Stimulated activated CD4-positive, alpha-beta T cell treated with anti-CD3 and anti-CD28 coated beads, Interleukin-4, amount 100 ng/mL, for 24 hours (primary cell): ENCODE results near the gene BNIP5.

Experiments
- DNase-seq: peaks from one replicate; pipeline ENCODE4 v3.0.0-alpha.2; 2020

BNIP5 gene

DNA sequence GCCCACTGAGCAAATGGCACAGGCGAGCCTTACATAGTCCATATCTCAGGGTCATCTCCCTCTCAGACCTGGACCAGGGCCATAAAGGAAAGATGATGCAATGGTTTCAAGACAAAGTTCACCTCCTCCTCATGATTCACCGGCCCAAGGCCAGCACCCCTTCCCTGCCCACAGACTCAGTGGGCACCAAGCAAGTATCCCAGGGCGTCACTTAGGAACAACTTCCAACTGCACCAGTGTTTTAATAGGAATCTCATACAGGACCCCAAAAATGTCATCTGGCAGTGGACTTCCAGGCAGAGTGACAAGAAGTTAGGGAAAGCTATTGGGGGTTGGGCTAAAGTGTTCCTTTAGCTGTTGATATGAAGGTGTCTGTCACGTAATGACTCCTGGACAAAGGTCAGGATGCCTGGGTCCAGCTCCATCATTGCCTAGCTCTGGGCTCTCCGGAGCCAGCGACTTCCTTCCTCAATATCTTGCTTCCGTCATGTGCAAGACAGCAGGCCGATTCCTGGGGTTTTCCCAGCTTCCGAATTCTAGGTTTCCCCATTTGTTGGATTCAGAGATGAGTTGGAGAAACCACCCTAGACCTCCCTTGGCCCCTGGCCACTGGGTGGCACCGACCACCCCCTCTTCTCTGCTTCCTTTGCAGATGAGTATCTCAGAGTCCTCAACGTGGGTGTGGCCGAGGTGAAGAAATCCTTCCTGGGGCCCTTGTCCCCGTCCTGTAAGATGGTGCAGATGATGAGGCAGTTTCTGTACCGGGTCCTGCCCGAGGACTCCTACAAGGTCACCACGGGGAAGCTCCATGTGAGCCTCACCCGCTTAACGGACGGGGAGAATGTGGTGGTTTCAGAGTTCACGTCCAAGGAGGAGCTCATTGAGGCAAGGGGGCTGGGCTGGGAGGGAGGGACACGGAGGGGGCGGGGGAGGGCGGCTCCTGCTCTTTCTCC, 45.7 kb downstream of the BNIP5 start:
- DNase-seq, result no peak

DNA sequence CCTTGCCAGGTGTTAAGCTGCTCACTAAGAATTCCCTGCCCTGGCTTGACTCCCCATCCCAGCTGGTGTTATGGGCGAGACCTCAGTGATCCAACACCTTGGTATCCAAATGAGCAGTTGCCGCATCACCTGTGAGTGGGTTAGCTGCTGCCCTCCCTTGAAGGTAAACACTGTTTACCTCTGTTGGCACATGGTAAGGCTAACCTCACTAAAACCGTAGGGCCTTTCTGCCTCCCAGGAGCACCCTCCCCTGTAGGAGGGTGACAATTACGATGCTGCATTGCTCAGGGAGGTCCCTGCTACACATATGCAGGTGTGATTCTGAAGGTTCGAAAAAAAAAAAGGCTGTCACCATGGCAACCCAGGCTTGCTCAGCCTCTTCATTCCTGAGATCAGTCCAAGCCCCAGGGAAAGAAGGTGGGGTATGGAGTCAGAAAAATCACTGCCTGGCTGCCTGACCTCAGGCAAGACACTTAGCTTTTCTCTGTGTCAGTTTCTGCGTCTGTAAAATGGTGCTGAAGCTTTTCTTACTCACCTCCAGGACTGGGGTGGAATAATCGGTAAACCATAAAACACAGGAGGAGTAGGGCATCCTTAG, 47.3 kb downstream of the BNIP5 start:
- no peak for DNase-seq

DNA sequence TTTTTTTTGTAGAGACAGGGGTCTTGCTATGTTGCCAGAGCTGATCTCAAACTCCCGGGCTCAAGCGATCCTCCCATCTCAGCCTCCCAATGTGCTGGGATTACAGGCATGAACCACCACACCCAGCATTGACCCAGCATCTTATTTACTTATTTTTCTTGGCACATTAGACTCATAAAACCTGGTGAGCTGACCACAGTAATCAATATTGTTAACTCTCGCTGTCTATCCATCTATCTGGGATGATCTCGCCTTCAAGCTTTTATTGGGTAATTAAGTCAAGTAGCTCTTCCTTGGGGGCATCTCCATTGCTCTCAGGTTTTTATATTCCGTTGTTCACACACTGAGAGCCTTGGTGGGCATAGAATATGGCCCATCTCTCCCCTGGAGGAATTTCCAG, 49.8 kb downstream of the BNIP5 start:
- no peak for DNase-seq

DNA sequence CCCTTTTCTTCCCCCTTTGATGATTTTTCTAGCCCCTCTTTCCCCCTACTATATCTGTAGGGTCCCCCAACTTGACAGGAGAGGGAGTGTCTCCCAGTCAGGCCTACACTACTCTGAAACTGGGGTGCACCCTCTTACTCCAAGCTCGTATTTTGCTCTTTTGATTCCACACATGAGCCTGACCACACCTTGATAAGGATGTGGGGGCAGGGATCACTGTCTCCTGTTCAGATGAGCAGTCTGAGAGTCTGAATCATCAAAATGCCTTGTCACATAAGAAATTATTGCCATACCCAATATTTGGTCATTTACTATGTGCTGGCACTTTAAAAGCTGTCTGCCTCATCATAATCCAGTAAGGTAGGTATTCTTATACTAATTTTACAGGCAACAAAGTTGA, 50.9 kb downstream of the BNIP5 start:
- no peak for DNase-seq

DNA sequence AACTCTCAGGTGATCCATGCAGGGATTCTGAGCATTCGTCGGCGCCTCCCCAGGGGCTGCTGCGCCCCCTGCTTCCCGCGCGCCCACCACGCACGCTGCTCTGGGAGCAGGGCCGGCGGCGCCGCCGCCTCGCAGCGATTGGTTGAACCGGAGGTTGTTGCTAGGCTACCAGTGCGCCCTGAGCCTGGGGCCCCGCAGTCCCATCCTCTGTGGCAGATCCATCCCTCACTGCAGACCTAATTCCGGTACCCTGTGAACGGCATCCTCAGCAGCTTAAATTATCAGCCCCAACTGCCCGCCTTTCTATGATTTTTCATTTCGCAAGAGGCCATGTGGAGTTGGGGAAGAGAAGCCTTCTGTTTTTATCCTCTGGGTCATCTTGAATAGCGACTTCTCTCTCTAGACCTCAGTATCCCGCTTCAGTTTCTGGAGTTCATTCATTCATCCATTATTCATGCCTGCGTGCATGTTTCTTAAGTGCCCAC, 51.5 kb downstream of the BNIP5 start:
- no peak for DNase-seq

DNA sequence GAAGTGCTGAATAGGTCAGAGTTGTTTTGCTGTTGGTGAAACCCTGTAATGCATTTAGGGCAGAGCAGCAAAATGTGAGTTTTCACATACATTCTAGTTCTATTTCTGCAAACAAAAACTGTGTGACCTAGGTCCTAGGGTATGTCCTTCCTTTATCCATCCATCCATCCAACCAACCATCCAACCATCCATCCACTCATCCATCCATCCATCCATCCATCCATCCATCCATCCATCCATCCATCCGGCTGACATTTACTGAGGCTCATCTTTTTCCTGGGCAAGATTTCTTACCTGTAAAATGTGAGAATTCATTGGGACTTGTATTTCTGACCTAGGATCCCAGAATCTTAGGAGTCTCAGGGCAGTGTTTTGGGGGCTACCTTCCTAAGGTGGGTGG, 52.3 kb downstream of the BNIP5 start:
- no peak for DNase-seq

DNA sequence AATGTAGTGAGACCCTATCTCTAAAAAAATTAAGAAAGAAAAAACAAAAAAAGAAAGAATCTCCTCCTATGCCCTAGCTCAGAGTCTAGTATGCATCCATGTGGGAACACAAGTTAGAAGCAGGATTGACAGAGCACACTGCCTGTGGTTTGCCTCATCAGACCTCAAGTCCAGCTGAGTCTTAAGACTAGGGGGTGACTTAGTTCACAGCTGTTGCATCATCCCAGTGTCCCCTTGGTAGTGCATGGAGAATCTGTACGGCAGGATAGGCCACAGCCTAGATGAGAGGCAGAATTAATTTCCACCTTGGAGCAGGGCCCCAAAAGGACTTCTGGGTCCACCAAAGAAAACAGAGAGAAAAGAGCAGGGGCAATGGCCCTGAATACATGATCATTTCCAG, 53.1 kb downstream of the BNIP5 start:
- no peak for DNase-seq

DNA sequence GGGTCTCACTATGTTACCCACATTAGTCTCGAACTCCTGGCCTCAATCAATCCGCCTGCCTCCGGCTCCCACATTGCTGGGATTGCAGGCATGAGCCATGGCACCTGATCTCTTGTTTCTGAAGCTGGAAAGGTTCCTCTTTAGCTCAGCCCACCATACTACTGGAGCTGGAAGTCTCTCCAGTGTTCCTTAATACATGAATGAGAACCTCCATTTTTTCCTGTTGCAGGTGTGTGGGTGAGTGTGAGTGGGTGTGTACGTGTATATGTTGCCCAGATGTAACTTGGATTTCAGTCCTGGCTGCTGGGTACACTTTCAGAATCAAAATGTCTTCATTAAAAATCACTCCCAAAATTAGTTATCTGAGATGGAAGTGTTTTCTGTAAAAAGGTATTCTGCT, 55.7 kb downstream of the BNIP5 start:
- no peak for DNase-seq

DNA sequence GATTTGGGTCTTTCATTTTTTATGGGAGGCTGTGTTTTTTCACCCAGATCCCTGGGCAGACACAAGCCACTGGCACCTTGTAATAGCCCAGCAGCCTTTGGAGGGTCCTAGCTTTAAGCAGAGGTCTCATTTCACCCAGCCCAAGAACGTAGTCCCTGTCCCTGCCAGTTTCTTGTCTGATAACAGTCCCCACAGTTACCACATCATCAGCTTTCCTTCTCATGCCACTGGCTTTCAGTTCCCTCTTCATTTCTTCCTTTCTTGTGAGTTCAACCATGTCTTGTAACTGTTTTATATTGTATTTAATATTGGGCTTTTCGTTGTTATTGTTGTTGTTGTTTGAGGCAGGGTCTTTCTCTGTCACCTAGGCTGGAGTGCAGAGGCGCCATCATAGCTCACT, 56.2 kb downstream of the BNIP5 start:
- DNase-seq, result no peak

DNA sequence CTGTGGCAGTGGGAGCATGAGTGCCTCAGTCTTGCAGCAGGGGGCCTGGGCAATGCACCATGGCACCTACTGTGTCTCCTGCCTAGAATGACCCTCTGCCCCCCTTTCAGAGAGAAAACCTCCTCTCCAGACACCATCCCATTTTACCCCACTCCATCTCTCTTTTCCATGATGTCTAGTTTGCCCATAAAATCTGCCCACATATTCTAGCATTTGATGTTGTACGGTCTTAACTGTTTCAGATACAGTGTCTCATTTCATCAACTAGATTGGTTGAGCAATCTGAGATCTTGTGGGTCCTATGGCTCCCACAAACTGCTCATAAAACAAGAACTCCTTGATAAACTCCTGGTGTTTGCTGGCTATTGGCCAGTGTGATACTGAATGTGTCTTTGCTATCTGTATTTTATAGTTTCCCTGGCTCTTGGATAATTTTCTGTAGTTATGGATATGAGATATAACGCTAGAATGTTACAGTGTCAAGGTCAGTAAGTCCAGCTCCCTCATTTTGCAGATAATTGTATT, 58.7 kb downstream of the BNIP5 start:
- no peak for DNase-seq

DNA sequence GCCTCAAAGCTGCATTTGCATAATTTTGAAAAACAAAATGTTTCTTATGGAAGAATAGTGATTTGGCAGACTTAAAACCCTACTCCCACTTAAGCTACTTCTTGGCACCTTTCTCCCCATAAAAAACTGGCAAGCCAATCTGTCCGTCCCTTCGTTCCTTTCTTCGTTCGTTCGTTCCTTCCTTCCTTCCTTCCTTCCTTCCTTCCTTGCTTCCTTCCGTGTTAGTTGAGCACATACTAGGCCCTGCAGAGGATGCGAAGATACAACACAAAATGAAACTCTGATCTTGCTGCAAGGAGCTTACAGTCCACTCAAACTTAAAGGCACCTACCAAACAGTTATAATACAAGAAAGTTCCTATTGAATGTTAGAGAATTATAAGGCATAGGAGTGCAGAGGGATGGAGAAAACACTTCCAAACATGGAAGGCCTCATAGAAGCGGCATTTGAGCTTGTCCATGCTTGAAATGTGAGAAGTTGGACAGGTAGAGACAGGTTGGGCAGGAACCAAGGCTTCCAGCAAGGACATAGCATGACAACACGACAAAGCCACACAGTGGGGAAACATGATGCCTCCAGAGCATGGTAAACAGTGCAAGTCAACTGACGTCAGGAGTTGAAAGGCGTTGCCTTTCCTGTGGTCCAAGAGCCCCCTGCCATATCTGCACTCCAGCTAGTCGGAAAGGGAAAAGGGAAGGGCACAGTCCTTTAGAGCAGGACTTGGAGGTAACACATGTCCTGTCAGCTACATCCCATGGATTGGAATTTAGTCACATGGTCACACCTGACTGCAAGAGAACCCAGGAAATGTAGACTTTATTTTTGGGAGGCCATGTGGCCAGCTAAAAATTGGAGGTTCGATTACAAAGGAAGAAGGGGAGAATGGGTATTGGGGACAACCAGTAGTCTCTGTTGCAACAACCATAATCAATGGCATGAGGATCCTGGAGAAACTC, 59.8 kb downstream of the BNIP5 start:
- no peak for DNase-seq

DNA sequence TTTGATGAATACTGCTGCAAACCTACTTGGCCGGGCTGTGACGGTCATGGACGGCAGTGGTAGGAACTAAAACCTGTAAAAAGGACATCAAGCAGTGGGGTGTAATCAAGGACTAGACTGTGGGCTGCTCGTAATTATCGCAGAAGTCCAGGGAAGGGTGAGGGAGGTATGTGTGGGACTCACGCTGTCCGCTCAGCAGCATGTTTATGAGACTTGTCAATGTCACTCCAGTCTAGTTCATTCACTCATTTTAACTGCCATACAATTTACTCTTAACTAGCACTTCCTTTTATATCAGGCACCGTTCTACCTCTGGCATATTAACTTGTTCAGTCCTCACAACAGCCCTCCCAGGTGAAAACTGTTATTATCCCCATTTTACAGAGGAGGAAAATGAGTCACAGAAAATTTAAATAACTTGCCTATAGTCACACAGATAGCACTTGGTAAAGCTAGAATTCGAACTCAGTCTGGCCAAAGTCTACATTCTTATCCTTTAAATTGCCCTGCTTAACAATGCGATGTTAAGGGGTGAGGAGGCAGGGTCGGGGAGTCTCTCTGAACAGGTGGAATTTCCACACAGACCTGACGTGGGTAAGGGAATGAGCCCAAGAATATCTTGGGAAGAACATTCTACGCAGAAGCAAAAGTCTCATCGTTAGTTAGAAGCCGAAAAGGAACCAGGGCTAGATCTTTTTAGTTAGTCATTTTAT, 62.7 kb downstream of the BNIP5 start:
- DNase-seq, result no peak

DNA sequence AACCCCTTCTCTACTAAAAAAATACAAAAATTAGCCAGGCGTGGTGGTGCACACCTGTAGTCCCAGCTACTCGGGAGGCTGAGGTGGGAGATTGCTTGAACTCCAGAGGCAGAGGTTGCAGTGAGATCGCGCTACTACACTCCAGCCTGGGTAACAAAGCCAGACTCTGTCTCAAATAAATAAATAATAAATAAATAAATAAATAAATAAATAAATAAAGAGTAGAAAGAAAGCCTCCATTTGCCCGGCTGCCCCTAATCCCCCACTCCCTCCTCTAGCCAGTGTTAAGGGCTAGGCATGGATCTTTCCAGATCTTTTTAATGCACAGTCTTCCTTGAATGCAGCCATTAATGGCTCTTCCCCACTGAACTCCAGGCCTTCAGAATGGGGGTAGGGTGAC, 63.6 kb downstream of the BNIP5 start:
- no peak for DNase-seq

DNA sequence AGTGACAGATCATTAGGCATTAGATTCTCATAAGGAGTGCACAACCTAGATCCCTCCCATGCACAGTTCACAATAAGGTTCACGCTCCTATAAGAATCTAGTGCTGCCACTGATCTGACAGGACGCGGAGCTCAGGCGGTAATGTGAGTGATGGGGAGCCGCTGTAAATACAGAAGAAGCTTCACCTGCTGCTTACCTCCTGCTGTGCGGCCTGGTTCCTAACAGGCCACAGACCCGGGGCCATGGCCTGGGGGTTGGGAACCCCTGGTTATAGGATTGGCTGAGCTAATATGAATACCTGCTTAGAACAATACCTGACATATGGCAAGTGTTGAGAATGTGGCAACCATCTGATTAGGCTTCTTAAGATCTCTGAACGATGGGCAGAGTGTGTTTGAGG, 64.5 kb downstream of the BNIP5 start:
- no peak for DNase-seq

DNA sequence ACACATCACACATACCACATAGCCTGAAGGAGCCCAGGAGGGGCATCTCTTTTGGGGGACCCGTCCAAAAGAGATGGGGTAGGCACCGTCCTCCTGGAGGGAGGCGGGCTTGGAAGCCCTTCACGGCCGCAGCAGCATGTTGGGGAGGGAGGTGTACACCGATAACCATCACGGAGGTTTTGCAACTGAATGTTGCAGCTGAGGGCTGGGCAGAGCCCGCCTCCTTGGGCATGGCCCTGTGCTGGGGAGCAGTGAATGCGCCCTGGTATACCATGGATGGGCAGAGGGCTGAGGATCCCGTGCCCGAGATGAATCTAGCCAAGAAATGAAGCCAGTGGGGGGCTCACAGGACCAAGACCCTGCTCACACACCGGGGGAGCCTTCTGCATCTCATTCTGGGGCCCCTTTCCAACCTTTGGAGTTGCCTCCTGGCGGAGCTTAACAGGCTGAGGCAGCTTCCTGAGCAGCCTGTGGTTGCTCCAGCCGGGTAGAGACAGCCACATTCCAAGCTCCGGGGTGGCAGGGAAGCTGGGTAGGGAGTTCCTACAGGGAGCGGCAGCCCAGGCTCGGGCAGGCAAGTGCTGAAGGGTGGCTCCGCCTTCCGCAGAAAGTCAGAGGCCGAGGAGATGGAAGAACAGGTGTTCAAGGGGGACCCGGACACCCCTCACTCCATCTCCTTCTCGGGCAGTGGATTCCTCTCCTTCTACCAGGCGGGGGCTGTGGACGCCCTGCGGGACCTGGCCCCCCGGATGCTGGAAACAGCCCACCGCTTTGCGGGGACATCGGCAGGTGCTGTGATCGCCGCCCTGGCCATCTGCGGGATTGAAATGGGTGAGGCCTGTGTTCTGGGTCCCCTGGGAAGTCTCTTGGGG, 66.6 kb downstream of the BNIP5 start, which contains the start of gene PNPLA1:
TSS of gene PNPLA1 (plus strand) at position 227 of the 872 bp plus-strand sequence. CDS start at position 627, 400 bp downstream.
- no peak for DNase-seq

DNA sequence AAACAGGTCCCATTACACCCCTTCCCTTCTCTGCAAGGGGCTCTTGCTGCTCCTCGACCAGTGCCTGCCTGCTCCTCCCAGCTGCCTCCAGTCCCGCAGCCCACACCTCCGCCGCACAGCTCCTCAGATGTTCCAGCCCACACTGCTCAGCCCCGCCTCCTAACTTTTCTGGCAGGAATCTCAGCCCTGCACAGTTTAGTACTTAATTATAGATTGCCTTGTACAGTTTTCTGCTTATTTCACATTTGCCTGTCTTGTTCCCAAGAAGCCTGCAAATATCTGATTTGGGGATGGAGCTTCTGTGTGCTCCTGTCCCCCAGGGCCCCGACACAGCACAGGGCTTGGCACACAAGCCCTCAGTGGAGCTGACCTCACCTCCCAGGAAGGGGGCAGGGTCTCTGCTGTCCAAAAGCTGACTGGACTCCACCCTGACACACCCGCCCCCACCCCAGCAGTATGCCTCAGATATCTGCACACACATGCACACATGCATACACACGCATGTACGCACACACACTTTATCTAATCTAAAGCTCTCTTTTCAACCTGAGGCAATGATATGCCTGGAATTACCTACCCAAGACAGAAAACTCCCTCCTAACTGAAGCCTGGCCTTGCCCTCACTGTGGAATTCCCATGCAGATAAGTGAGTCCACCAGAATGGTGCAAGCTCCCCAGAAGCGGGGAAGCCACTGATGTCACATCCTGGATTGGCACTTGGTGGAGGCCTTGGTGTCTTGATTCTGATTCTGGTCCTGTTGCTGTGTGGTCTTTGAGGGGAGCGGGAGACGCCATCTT, 68.0 kb downstream of the BNIP5 start:
- no peak for DNase-seq

DNA sequence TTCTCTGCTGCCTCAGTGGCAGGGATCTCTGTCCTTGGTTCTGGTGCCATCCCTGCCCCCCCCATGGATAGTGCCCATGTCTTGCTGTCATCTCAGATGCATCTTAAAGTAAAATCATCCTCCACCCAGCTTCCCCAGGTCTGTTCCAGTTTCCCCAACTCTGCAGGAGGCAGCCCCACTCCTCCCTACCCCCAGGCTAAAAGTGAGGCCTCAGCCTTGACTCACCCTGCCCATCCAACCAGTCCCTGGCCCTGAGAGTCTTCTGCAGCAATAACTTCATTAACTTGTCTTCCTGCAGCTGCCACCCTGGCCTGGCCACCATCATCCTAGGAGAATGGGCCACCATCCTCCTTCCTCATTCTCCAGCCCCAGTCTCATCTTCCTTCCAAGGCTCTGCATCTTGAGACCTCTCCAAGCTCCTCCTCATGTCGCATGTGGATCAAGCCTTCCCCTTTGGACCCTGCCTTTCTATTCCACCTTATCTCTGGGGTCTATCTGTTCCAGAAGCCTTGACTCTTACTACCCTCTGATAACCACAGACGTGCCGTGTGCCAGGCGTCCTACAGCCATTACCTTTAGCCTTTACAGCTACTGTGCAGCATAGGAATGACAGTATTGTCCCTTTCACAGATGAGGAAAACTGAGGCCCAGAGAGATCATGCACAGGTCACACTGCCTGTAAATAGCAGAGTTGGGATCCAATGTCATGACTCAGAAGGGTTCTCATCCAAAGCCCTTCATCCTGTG, 68.8 kb downstream of the BNIP5 start:
- DNase-seq, result no peak

DNA sequence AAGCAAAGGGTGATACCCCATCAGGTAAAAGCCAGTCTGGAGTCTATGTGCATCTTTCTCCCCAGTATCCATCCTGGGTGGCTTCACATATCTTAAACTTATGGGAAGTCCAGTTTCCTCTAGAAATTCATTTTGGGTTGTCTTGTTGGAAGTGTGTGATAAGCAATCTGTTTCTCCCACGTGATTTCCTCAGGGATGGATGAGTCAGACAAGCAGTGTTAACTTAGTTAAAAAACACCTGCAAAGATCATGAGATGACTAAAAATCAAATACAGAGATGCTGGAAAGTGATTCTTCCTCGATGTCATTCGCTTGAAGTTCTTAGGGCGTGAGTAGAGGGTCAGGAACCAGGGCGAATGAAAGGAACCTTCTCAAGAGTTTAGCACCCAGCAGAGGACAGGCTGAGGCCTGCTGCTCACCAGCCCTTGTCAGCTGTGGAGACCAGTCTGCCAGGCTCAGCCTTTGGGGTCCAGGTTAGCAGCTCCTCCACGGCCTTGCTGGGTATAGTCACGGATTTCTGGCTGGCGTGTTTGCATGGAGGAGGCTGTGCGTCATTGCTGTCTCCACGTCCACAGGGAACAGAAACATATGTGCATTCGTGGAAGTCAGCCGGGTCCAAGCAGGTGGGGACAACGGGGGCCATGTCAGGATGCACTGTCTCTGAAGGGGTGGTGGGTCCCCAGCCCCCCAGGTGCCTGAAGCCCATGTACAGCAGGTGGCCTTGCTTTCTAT, 69.6 kb downstream of the BNIP5 start:
- no peak for DNase-seq
